22Rv1 (cell line): Measurements from ENCODE around the gene SNIP1.

ENCODE experiments used
- H3K27ac ChIP-seq: fragments of 450-650 bp; 2 replicates; pipeline ENCODE4 v1.5.1; 2017
- ZFX ChIP-seq: fragments of 450-650 bp; IDR thresholded peaks from 2 replicates; pipeline ENCODE4 v1.6.1; 2017; ENCODE audit warnings: antibody characterized with exemption, borderline replicate concordance
- TF ChIP-seq, protein P1 (sequence below): fragments of 450-650 bp; IDR thresholded peaks from 2 replicates; pipeline ENCODE4 v1.5.1; 2017; ENCODE audit warnings: mild to moderate bottlenecking

Gene SNIP1

DNA sequence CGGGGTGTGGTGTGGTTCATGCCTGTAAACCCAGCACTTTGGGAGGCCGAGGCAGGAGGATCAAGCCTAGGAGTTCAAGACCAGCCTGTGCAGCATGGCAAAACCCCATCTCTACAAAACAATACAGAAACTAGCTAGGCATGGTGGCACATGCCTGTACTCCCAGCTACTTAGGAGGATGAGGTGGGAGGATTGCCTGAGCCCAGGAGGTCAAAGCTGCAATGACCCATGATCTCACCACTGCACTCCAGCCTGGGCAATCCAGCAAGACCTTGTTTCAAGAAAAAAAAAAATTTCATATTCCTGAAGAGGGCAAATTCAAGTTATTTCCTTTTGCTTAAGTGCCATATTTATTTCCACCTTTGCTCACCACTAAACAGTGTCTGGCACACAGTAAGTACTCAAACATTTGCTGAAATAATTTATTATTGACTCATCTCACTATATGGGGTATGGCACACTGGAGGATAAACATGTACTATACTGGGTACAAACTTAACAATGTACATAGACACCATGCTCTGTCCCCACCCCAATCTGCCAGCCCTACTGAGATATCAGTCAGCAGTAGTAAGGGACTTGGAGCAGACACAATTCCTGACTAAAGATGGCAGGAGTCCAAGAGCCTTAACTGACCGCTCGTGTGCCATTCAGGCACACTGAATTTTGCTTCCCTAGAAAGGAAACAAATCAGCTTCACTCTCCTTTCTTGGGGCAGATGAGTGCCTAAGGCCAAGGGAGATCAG is 55.0 kb downstream of the SNIP1 start:
- TF ChIP-seq, protein P1, sequence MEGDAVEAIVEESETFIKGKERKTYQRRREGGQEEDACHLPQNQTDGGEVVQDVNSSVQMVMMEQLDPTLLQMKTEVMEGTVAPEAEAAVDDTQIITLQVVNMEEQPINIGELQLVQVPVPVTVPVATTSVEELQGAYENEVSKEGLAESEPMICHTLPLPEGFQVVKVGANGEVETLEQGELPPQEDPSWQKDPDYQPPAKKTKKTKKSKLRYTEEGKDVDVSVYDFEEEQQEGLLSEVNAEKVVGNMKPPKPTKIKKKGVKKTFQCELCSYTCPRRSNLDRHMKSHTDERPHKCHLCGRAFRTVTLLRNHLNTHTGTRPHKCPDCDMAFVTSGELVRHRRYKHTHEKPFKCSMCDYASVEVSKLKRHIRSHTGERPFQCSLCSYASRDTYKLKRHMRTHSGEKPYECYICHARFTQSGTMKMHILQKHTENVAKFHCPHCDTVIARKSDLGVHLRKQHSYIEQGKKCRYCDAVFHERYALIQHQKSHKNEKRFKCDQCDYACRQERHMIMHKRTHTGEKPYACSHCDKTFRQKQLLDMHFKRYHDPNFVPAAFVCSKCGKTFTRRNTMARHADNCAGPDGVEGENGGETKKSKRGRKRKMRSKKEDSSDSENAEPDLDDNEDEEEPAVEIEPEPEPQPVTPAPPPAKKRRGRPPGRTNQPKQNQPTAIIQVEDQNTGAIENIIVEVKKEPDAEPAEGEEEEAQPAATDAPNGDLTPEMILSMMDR: no peak
- no peak for TF ChIP-seq ZFX
- H3K27ac ChIP-seq: peak overlapping the region; percentile 59

DNA sequence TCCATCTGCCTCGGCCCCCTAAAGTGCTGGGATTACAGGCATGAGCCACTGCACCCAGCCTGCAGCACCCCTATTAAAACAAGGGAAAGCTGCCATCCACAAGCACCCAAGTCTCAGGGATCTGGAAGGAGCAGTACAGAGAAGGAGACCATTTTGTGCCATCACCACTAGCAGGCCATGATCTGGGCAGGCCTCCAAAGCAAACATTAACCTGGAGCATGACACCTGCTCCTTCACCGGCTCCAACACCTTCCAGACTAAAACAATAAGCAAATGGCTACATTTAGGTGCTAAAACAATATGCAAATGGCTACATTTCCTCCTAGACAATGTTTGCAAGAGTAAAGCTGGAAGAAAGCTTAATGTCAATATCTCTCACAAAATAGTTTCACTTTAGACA is 56.3 kb downstream of the SNIP1 start:
- TF ChIP-seq, protein P1: 0 out of 2 replicates have a peak, but pooled peaks have one; percentile 10
- TF ChIP-seq ZFX: no peak
- H3K27ac ChIP-seq: peak overlapping the region; percentile 19; the same call in 1 of the 2 replicates

DNA sequence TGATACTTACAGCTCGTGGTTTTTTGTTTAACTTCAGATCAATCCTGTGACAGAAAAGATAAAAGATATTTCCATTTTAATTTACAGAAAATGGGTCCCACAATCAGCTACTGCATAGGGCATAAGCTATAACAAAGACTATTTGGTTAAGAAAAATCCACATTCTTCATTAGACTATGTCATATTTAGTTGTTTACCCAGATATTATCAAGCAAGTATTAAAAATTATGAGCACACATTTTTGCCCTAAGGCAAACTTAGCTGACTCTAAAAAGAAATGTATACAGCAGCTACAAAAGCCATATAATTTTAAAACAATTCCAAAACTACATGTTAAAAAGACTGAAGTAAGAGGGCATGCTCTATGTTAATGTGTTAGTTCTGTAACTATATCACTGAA is 58.2 kb downstream of the SNIP1 start:
- H3K27ac ChIP-seq: peak overlapping the region; percentile 35
- TF ChIP-seq, protein P1: no peak
- TF ChIP-seq ZFX: no peak

DNA sequence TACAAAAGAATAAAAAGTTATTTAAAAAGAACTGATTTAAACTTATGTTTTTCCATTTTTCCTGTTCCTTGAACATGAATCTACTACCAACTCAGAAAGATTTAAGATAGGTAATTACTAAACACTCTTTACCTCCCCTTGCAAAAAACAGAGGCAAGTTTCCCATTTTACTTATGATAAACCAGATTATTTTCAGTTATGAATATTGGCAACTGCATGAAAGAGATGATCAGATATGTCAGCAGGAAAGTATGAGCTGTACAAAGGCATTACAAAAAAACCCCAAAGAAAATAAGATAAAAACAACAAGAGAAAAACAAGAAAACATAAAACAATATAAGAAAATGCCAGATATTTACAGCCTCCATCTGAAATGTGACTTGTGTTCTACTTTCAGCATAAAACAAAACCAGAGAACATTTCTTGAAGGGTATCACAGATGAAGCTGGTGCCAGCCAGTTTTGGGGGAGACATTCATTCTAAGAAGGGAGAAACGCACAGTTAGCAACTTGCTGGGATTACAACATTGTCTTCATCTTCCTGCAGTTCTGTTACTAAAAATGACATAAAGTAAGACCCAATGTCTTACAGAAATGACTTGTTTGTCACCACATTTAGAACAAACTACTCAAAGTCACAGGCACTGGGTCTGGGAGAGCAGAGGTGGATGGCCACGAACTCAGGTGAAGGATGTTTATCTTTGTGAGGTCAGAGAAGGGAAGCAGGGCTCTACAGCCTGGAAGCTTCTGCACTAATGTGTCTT is 60.6 kb downstream of the SNIP1 start:
- no peak for TF ChIP-seq ZFX
- TF ChIP-seq, protein P1: no peak
- no peak overlapping the region for H3K27ac ChIP-seq

DNA sequence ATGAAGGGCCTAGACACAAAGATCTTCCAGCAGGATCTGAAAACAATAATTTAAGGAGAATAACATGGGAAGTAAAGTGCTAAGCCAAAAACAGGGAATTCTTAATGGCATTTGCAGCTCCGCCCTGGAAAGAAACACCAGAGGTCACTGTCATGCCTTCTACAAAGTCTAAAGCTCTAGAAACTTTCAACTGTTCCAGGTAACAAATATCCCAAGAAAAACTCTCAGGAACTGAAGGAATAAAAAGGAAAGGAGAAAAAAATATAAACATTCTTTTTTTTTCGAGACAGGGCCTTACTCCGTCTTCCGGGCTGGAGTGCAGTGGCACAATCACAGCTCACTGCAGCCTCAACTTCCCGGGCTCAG is 66.5 kb downstream of the SNIP1 start:
- no peak for TF ChIP-seq ZFX
- TF ChIP-seq, protein P1: peak; percentile 68

DNA sequence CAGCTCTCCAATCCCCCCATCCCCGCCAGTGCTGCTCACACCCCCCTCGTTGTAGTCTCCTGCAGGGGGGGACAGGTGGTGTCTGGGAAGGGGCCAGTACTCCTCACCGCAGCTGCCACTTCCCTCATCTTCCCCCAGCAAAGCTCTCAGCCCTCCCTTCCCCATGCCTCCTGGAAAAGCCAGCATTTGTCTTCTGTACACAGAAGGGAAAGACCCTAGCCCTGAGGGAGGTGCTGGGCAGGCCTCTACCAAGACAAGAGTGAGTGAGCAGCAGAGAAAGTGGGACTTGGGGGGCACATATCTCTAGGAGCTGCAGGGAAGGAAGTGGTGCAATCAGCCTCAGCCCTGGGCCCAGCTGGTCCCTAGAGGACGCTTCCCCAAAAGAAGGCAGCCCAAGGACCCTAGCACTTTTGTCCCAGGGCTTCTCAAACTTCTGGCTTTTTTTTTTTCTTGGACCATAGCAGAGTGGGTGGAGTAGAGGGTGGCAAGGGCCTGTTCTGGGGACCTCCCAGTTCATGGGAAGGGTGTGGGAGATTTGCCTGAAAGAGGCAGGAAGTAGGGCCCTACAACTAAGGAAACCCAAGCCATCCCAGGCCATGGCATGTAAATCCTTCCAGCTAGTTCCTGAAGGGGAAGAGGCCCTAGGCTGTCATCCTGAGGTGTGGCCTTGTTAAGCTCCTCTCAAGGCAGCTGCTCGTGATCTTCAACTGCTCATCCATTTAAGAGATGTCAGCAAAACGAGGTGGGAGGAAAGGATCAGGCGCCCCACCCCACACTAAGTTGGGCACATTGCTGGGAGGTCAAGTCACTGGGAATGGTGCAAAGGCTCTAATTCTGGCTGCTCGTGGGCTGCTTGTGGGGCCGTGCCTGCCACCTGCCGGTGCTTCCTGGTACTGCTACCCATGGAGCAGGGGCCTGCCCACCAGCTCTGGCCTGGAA is 67.1 kb downstream of the SNIP1 start:
- TF ChIP-seq, protein P1: peak; percentile 98
- TF ChIP-seq ZFX: no peak
- no peak overlapping the region for H3K27ac ChIP-seq

More for the DNA sequence above, 66.5 kb downstream of the SNIP1 start:
- H3K27ac ChIP-seq: no peak overlapping the region
